Neural crest cell (in vitro differentiated cells): ENCODE results near the gene NPR3. TPM values are rescaled to one million over a fixed set of nuclear protein-coding genes. Genes with fewer than 3 reads are reported as not detected.

ENCODE experiments used
- DNase-seq: peaks from one replicate; pipeline ENCODE4 v3.0.0; 2021; ENCODE audit warnings: low read depth, mixed read lengths, low spot score
- H3K27ac Mint-ChIP-seq: one replicate; pipeline ENCODE4 v1.8.0; 2021; ENCODE audit warnings: mild to moderate bottlenecking, mixed read lengths; ENCODE audit not compliant: unreplicated experiment
- H3K27me3 Mint-ChIP-seq: 2 replicates; pipeline ENCODE4 v1.8.0; 2021; ENCODE audit warnings: low read depth, mild to moderate bottlenecking, mixed read lengths
- H3K36me3 Mint-ChIP-seq: 2 replicates; pipeline ENCODE4 v1.8.0; 2021; ENCODE audit warnings: low read depth, mild to moderate bottlenecking, mixed read lengths
- H3K4me1 Mint-ChIP-seq: 2 replicates; pipeline ENCODE4 v1.8.0; 2021; ENCODE audit warnings: mixed read lengths
- H3K4me3 Mint-ChIP-seq: one replicate; pipeline ENCODE4 v1.8.0; 2021; ENCODE audit warnings: mild to moderate bottlenecking, mixed read lengths
- H3K9me3 Mint-ChIP-seq: 2 replicates; pipeline ENCODE4 v1.8.0; 2021; ENCODE audit warnings: mixed read lengths
- total RNA-seq: library from RNA; stranded (reverse); gene quantifications from 2 replicates; pipeline ENCODE4 v1.2.1, GENCODE V29; 2021
- TF ChIP-seq, protein P1 (sequence below): fragments of 200-600 bp; sonication (generic); conservative IDR thresholded peaks from 2 replicates; pipeline ENCODE4 v1.5.0; 2021; ENCODE audit warnings: antibody characterized with exemption, mild to moderate bottlenecking

Gene NPR3
- total RNA-seq, 1 donor from 2014 or later = 6.8 TPM

DNA sequence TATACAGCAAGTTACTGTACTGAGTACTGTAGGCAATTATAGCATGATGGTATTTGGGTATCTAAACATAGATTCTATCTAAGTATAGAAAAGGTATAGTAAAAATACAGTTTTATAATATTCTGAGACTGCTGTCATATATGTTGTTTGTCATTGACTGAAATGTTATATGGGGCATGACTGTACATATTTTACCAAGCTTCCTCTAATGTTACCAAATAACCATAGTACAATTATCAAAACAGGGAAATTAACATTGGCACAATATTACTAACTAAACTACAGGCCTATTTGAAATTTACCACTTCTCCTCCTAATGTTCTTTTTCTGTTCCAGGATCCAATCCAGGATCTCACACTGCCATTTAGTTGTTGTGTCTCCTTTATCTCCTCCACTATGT is 18.5 kb downstream of the NPR3 start:
- no peak overlapping the region for H3K27ac Mint-ChIP-seq
- no peaks in the 10 kb centered on the region for H3K4me1 Mint-ChIP-seq
- H3K36me3 Mint-ChIP-seq = peaks cover 3% of the 10 kb centered on the region
- no peak for DNase-seq
- H3K4me3 Mint-ChIP-seq = no peak overlapping the region
- H3K9me3 Mint-ChIP-seq = peaks cover 5% of the 10 kb centered on the region
- H3K27me3 Mint-ChIP-seq = no peaks in the 10 kb centered on the region
- TF ChIP-seq, protein P1, sequence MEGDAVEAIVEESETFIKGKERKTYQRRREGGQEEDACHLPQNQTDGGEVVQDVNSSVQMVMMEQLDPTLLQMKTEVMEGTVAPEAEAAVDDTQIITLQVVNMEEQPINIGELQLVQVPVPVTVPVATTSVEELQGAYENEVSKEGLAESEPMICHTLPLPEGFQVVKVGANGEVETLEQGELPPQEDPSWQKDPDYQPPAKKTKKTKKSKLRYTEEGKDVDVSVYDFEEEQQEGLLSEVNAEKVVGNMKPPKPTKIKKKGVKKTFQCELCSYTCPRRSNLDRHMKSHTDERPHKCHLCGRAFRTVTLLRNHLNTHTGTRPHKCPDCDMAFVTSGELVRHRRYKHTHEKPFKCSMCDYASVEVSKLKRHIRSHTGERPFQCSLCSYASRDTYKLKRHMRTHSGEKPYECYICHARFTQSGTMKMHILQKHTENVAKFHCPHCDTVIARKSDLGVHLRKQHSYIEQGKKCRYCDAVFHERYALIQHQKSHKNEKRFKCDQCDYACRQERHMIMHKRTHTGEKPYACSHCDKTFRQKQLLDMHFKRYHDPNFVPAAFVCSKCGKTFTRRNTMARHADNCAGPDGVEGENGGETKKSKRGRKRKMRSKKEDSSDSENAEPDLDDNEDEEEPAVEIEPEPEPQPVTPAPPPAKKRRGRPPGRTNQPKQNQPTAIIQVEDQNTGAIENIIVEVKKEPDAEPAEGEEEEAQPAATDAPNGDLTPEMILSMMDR = no peak

- H3K4me3 Mint-ChIP-seq = no peak overlapping the region
- no peak overlapping the region for H3K27ac Mint-ChIP-seq
- H3K9me3 Mint-ChIP-seq = peaks cover 3% of the 10 kb centered on the region
- peaks cover 3% of the 10 kb centered on the region for H3K36me3 Mint-ChIP-seq
- no peaks in the 10 kb centered on the region for H3K4me1 Mint-ChIP-seq
- DNase-seq = no peak
- TF ChIP-seq, protein P1 = no peak
- no peaks in the 10 kb centered on the region for H3K27me3 Mint-ChIP-seq
Observed at GRCh38 chr5:32733590-32734340, 22.6 kb downstream of the NPR3 start.

GRCh38 chr5:32734827-32735378 is 23.8 kb downstream of the NPR3 start:
- Mint-ChIP-seq H3K36me3 (peaks cover 3% of the 10 kb centered on the region), H3K27me3 (no peaks in the 10 kb centered on the region), H3K27ac (no peak overlapping the region), H3K4me1 (no peaks in the 10 kb centered on the region), H3K4me3 (no peak overlapping the region), H3K9me3 (peaks cover 3% of the 10 kb centered on the region)
- TF ChIP-seq, protein P1 = no peak
- DNase-seq = no peak

DNA sequence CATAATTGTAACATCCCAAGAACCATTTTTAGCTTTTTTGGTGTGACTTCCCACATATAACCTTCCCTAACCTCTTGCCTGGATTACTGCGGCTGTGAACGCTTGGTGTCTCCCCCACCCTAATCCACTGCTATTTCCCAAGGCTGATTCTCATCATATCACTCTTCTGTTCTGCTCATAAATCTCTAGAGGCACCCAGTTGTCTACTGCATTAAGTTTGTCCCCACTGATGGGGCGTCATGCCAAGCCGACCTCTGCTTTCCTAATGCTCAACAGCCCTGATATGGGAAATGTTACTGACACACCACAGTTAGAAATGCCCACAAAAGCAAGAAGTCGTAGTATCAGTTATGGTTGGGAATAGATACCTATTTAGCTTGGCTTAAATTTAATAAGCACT is 24.4 kb downstream of the NPR3 start:
- H3K27ac Mint-ChIP-seq = no peak overlapping the region
- TF ChIP-seq, protein P1 = no peak
- no peaks in the 10 kb centered on the region for H3K4me1 Mint-ChIP-seq
- H3K27me3 Mint-ChIP-seq = no peaks in the 10 kb centered on the region
- peaks cover 3% of the 10 kb centered on the region for H3K9me3 Mint-ChIP-seq
- peaks cover 3% of the 10 kb centered on the region for H3K36me3 Mint-ChIP-seq
- no peak overlapping the region for H3K4me3 Mint-ChIP-seq
- no peak for DNase-seq

DNA sequence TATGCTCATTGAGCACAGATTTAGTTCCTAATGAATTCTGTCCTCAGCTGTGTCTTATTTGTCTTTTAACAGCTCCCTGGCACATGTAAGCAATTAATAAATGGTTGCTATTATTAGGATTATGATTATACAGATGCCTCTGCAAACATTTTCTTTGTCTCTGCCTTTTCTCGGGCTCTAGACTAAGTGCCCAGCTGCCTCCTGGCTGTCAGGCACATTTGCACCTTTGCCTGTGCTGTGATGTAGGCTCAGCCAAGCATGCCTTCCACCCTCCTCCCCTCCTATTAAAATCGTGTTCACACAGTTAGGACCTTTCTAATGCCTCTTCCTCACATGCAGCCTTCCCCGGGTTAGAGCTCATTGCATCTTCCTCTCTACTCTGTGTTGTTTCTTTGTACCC is 25.7 kb downstream of the NPR3 start:
- no peak for DNase-seq
- no peak overlapping the region for H3K27ac Mint-ChIP-seq
- H3K27me3 Mint-ChIP-seq = no peaks in the 10 kb centered on the region
- H3K4me3 Mint-ChIP-seq = no peak overlapping the region
- peaks cover 3% of the 10 kb centered on the region for H3K36me3 Mint-ChIP-seq
- no peaks in the 10 kb centered on the region for H3K4me1 Mint-ChIP-seq
- peaks cover 3% of the 10 kb centered on the region for H3K9me3 Mint-ChIP-seq
- TF ChIP-seq, protein P1 = no peak
